Activated CD4-positive, alpha-beta T cell treated with anti-CD3 and anti-CD28 coated beads for 24 hours (primary cell): Measurements from ENCODE around the gene PRMT7.

Experiments used
- DNase-seq, 2 donors: peaks; one replicate each; pipeline ENCODE4 v3.0.0-alpha.2; 2020; ENCODE audit warnings: low read depth in 2 of 2

PRMT7 gene

GRCh38 chr16:68300734-68301459 lies 9.9 kb upstream of the PRMT7 start:
- no peak for DNase-seq

DNA sequence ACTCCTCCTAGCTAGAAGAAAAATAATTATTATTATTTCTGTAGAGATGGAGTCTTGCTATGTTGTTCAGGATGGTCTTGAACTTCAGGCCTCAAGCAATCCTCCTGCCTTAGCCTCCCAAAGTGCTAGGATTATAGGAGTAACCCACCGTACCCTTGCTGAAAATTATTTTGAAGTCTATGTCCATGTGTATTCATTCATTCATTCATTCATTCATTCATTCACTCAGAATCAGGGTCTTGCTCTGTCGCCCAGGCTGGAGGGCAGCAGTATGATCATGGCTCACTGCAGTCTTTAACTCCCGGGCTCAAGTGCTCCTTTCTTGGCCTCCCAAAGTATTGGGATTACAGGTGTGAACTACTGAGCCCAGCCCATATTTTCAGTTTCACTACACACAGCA lies 4.2 kb upstream of the PRMT7 start:
- DNase-seq, result no peak

DNA sequence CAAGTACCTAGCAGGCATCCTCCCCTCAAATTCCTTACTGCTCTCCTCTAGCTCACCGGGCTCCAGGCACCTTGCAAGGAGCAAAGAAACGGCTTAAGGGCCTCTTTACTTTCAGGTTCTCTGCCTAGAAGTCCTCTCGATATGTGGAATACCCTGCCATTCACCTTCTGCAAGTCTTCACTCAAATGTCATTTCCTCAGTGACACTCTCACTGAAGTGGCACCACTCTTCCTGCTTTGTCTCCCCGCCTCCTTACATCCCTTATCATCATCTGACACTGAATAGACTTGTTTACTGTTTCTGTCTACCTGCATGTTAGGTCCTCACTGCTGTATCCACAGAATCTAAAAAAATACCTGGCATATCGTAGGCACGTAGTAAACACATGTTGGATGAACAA lies 1.0 kb upstream of the PRMT7 start:
- DNase-seq, result no peak

GRCh38 chr16:68310437-68310773 lies 414 bp upstream of the PRMT7 start:
- DNase-seq, result no peak

GRCh38 chr16:68313116-68313515 lies 2.3 kb downstream of the PRMT7 start:
- no peak for DNase-seq

DNA sequence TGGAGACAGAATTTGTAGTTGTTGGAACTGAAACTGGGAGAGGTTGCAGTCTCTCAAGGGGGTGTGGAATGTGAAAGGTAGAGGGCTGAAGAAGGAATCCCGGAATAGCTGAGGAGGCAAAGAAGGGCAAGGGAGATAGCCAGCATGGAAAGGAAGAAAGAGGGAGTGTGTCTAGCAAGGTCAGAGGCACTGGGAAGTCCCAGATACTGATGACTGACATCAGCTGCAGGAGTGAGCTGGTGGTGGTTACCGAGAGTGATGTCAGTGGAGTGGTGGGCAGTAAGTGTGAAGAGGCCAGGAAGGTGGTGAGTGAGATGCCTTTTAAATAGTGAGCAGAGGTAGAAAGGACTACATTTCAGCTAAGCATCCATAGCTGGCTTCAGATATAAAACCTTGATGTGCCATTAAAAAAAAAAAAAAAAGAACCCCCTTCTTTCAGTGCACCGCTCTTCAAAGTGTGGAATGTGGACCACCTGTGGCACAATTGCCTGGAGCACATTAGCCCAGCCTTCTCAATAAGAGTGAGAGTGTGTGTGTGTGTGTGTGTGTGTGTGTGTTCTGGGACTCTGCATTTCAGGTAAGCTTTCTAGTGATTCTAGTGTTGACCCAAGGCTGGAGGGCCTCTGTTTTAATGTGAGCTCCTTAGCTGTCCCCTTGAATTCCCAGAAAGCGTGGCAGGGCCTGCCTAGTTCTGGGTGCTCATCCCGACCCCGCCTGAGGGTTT lies 8.5 kb downstream of the PRMT7 start:
- DNase-seq, result peak in 1 of 2 donors; percentile 23

GRCh38 chr16:68324336-68324735 lies 13.5 kb downstream of the PRMT7 start:
- DNase-seq, result no peak

DNA sequence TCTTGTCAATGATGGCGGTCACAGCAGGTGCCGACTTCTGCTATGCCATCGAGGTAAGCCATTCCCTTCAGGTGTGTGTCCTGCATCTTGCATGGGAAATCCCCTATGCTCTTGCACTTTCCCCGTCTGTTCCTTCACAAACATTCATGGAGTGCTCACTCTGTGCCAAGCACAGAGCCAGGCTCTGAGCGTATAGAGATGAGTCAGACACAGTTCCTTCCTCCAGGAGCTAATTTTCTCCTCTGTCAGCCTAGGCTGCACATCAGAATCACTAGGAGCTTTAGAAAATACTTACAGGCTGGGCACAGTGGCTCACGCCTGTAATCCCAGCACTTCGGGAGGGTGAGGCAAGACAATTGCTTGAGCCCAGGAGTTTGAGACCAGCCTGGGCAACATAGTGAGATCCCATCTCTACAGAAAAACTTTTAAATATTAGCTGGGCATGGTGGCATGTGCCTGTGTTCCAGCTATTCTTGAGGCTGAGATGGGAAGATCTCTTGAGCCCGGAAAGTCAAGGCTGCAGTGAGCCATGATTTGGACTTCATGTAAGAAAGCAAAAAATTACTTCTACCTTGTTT lies 14.1 kb downstream of the PRMT7 start:
- DNase-seq, result no peak

DNA sequence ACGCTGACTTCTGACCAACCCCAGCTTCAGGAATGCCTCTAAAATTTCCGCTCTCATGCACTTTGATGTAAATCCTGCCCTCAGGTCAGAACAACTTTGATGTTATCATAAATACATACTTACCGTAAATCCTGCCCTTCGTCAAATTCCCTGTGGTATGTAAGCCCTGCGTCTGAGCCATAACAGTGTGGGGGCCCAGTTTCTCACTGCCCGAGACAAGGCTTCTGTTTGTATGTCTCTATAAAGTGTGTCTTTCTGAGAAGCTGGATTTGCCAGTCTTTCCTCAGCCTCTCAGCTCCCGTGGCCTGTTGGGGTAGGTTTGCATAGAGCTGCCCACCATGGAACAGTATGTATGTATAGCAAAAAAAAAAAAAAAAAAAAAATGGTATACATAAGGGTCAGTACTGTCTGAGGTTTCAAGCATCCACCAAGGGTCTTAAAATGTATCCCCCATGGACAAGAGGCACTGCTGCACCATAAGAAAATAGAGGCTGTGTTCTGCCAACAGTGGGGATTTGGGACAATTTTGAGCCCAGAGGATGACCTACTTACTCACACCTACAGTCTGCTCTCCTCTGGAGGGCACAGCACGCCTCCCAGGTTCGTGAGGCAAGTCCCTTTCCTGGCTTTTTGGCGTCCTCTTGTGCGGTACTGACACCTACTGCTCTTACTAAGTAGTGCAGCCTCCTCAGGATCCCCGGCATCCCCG lies 17.5 kb downstream of the PRMT7 start:
- peak; percentile 66 to 69 for DNase-seq

DNA sequence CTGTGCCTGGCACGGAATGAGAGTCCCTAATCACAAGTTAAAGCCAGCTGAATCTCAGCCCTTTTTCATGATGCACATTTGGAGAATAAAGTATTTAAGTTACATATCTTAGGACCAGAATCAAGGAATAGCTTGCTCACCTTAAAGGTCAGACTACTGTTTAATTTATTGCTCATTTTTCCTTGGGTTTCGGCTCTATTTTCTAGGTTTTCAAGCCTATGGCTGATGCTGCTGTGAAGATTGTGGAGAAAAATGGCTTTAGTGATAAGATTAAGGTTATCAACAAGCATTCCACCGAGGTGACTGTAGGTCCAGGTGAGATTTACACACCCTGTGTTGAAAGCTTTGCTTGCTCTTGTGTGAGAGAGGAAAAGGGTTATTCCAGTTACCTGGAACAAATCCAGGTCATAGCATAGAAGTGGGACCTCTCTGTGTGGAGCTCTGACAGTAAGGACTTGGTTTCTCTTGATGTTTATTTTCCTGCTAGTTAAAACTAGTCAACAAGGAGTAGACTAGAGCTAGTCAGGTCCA lies 18.1 kb downstream of the PRMT7 start:
- no peak for DNase-seq

DNA sequence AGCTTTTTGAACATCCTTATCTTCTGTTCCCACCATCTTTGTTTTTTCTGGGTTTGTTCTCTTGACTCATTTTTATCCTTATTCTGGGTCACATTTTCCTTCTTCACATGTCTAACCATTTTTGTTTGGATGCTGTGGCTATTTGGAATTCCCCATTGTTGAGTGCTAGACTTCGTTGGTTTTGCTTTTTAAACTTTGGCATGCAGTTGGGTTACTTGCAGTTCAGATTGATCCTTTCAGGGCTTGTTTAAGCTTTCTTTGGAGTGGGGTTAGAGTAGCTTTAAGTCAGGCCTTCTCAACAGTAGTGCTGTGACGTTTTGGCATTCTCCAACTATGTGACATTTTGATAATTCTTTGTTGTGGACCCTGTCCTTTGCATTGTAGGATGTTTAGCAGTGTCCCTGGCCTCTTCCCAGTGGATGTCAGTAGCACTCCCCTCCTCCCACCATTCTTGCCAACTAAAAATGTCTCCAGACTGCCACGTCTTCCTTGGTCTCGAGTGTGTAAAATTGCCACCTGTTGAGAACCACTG lies 21.1 kb downstream of the PRMT7 start:
- DNase-seq, result no peak

DNA sequence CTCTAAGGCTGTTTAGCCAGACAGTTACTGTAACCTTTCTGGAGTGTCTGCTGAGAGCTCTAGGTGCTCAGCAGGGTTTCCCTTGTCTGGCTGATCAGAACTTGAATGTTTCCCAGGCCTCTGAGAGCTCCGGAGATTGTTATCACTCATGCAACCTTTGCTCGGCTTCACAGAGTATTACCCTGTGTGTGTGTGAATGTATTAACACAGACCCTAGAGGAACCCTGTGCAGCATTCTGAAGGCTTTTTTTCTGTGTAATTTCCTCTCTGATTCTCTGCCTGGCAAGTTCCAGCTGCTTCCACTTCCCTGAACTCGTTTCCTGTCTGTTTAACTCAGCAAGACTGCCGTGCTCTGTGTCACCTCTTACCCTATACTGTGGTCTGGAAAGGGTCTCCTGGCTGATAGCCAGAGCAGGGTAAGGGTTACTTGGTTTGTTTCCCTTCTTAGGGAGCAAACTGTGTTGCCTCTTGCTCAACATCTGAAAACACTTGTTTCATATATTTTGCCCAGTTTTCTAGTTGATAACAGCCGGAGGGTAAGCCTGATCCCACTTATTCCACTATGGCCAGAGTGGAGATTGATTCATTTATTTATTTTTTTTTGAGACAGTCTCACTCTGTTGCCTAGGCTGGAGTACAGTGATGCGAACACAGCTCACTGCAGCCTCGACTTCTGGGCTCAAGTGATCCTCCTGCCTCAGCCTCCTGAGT lies 21.7 kb downstream of the PRMT7 start:
- no peak for DNase-seq

DNA sequence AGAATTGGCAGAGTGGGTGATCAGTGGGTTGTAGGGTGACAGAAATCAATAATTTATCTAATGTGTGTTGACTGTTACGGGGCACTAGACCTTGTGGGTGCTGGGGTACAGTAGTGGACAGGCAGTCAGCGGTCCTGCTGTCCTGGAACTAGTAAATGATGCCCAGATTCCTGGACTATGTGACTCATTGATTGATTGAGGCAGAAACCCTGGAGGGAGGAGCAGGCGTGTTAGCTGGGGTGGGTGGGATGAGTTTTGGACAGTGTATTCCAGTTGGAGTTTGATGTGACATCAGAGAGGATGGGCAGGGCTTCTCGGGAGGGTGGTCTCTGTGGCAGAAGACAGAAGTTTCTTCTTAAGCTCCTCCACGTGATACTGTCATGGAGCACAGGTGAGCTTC lies 24.4 kb downstream of the PRMT7 start:
- DNase-seq, result no peak

DNA sequence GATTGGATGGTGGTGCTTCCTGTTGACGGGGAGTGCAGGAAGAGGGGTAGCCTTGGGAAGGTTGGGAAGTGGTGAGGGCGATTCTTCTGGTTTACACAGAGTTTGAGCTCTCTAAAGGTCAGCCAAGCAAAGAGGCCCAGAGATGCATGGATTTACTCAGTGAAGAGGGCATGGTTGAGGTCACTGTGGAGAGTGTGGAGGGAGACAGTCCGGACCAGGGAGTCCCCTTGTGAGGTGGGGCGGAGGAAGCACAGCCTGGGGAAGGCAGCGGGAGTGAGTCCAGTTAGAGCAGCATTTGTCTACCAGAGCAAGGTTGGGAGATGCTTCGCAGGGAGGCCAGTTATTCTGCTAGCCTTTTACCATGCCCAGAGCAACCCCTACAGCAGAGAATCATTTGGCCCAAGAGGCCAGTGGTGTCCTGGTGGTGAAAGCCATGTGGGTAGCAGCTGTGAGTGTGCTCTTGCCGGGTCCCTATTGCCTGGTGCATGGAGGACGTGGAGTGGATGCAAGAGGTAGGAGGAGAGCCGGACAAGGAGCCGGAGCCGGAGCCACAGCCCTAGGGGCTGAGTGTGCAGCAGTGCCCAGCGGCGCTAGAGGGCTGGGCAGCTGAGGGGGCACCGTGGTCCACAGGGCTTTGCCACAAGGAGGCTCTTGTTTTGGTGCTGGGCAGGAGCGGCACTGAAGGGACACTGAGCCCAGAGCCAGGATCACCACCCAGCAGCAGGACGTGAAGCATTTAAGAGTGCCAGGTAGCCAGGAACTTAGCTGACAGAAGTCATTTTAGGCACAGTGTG lies 27.7 kb downstream of the PRMT7 start:
- DNase-seq, result no peak

DNA sequence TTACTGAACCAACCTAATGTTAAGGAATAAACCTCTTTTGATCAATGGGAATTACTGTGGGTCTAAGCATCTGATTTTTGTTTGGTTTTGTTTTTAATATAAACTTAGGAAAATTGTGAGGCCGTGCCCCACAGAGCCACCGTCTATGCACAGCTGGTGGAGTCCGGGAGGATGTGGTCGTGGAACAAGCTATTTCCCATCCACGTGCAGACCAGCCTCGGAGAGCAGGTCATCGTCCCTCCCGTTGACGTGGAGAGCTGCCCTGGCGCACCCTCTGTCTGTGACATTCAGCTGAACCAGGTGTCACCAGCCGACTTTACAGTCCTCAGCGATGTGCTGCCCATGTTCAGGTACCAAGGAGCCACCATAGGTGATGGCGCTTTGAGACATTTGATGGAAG lies 28.4 kb downstream of the PRMT7 start:
- DNase-seq, result no peak

- no peak for DNase-seq
Measured at GRCh38 chr16:68342620-68343019, 31.8 kb downstream of the PRMT7 start.

- DNase-seq, result no peak
Measured at GRCh38 chr16:68343137-68343536, 32.3 kb downstream of the PRMT7 start.

- no peak for DNase-seq
Measured at GRCh38 chr16:68344252-68344651, 33.4 kb downstream of the PRMT7 start.

DNA sequence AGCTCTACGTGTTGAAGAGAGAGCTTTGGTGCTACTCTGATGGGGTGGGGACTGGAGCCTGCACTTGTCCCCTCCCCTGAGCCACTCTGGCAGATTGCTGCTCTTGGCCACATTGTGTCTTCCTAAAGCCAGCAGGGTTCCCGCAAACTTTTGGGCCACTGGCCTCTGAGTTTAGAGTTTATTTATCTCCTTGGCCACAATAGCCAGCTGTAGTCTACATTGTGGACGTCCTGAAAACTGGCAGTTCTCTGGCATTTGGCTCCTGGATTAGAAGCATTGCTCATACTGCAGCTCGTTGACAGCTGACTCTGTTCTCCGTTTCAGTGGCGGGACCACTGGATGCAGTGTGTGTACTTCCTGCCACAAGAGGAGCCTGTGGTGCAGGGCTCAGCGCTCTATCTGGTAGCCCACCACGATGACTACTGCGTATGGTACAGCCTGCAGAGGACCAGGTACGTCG lies 34.6 kb downstream of the PRMT7 start:
- no peak for DNase-seq

GRCh38 chr16:68345958-68346635 lies 35.3 kb downstream of the PRMT7 start:
- DNase-seq, result no peak
